Cardiac muscle cell (in vitro differentiated cells and primary cell): ENCODE measurements around the gene TTC13. TPM values are rescaled to one million over a fixed set of nuclear protein-coding genes. Genes with fewer than 3 reads are reported as not detected.

Experiments
- DNase-seq, 2 donors: peaks; one replicate each; pipeline versions ENCODE4 v3.0.0 to v3.0.0-alpha.2; 2010 to 2017; ENCODE audit warnings: low read depth in 1 of 2, low spot score in 1 of 2
- H3K27ac ChIP-seq: fragments of 200-600 bp; sonication (generic); 2 replicates; pipeline ENCODE4 v1.5.1; 2016
- H3K27me3 ChIP-seq: fragments of 200-600 bp; sonication (generic); 2 replicates; pipeline ENCODE4 v1.6.0; 2016; ENCODE audit warnings: control low read depth
- H3K36me3 ChIP-seq: fragments of 200-600 bp; sonication (generic); 2 replicates; pipeline ENCODE4 v1.5.1; 2016; ENCODE audit warnings: control low read depth
- H3K4me1 ChIP-seq: fragments of 200-600 bp; sonication (generic); 2 replicates; pipeline ENCODE4 v1.8.1; 2017; ENCODE audit warnings: low read depth, mild to moderate bottlenecking, mixed run types
- H3K4me3 ChIP-seq: fragments of 200-600 bp; sonication (generic); 2 replicates; pipeline ENCODE4 v1.5.1; 2016; ENCODE audit warnings: mild to moderate bottlenecking
- H3K9me3 ChIP-seq: fragments of 200-600 bp; sonication (generic); 2 replicates; pipeline ENCODE4 v1.5.1; 2017; ENCODE audit warnings: low read depth, mild to moderate bottlenecking, control low read depth
- polyA plus RNA-seq: library from polyadenylated mRNA; unstranded; fragments of >200 nt; fragmentation: Nextera tagmentation; extraction: Ambion mirVana; gene quantifications from 2 replicates; pipeline ENCODE4 v1.2.1, GENCODE V29; 2016
- total RNA-seq: library from RNA; depleted of rRNA; stranded (reverse); fragments of >200 nt; gene quantifications from 2 replicates; pipeline ENCODE4 v1.2.3, GENCODE V29; 2016
- TF ChIP-seq, protein P1 (sequence below): IDR thresholded peaks from 2 replicates; pipeline ENCODE4 v1.5.1; 2012; ENCODE audit warnings: low read depth, mild to moderate bottlenecking, low read length

Gene TTC13
- total and polyA plus RNA-seq, 2 experiments from 2014 or later, result 7.1 to 9.1 TPM

DNA sequence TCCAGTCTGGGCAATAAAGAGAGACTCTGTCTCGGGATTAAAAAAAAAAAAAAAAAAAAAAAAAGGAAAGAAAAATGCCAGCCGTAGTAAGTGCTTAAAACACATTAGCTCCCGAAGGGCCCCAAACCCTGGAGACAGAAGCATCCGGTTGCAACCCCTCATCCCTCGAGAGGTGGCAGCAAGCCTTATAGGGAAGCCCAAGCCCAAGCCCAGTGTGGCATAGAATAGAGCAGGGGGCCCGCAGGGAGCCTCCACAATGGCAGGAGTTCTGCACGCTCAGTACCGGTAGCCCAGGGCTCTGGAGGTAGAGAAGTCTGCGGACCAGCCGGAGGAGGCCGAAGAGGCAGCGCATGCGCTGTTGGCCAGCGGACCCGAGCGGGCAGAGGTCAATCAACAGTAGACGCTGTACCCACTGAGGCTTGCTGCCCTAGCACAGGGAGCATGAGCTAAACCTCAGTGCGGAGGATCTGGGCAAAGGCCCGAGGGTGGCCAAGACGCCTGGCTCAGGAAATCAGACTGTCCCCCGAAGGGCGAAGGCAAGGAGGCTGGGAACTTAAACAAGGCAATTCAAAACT lies 76.2 kb downstream of the TTC13 start:
- Histone ChIP-seq H3K4me1 (no peaks in the 10 kb centered on the region), H3K4me3 (no peak overlapping the region), H3K27ac (no peak overlapping the region), H3K36me3 (no peaks in the 10 kb centered on the region), H3K9me3 (no peaks in the 10 kb centered on the region), H3K27me3 (no peaks in the 10 kb centered on the region)
- DNase-seq, result no peak
- TF ChIP-seq, protein P1, sequence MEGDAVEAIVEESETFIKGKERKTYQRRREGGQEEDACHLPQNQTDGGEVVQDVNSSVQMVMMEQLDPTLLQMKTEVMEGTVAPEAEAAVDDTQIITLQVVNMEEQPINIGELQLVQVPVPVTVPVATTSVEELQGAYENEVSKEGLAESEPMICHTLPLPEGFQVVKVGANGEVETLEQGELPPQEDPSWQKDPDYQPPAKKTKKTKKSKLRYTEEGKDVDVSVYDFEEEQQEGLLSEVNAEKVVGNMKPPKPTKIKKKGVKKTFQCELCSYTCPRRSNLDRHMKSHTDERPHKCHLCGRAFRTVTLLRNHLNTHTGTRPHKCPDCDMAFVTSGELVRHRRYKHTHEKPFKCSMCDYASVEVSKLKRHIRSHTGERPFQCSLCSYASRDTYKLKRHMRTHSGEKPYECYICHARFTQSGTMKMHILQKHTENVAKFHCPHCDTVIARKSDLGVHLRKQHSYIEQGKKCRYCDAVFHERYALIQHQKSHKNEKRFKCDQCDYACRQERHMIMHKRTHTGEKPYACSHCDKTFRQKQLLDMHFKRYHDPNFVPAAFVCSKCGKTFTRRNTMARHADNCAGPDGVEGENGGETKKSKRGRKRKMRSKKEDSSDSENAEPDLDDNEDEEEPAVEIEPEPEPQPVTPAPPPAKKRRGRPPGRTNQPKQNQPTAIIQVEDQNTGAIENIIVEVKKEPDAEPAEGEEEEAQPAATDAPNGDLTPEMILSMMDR, result no peak

- Histone ChIP-seq H3K36me3 (no peaks in the 10 kb centered on the region), H3K27ac (no peak overlapping the region), H3K4me3 (no peak overlapping the region), H3K27me3 (no peaks in the 10 kb centered on the region), H3K9me3 (no peaks in the 10 kb centered on the region), H3K4me1 (no peaks in the 10 kb centered on the region)
- TF ChIP-seq, protein P1, result no peak
- DNase-seq, result no peak
Measured at GRCh38 chr1:230901671-230902070, 77.0 kb downstream of the TTC13 start.

DNA sequence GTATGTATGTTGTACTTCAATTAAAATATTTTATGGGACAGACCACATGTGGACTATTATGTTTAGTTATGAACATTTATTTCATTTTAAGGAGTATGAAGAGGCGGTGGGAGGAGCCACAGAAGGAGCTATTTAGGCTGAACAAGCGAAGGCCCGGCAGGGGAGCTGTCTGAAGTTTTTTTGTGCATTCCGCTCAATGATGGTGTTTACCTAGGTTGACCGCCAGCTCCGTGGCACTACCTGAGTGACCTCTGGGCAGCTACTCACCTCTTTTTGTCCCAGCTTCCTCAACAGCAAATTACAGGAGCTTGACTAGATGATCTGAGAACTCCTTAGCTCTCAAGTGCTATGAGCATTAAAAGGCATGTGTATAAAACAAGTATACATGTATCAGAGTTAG lies 77.7 kb downstream of the TTC13 start:
- TF ChIP-seq, protein P1, result no peak
- DNase-seq, result no peak
- Histone ChIP-seq H3K36me3 (no peaks in the 10 kb centered on the region), H3K4me1 (no peaks in the 10 kb centered on the region), H3K9me3 (no peaks in the 10 kb centered on the region), H3K4me3 (no peak overlapping the region), H3K27ac (no peak overlapping the region), H3K27me3 (no peaks in the 10 kb centered on the region)

GRCh38 chr1:230899841-230900251 lies 78.8 kb downstream of the TTC13 start:
- DNase-seq, result peak in 1 of 2 donors; percentile 97
- H3K4me1 ChIP-seq, result no peaks in the 10 kb centered on the region
- no peak overlapping the region for H3K4me3 ChIP-seq
- H3K9me3 ChIP-seq, result no peaks in the 10 kb centered on the region
- TF ChIP-seq, protein P1, result no peak
- no peak overlapping the region for H3K27ac ChIP-seq
- no peaks in the 10 kb centered on the region for H3K36me3 ChIP-seq
- no peaks in the 10 kb centered on the region for H3K27me3 ChIP-seq

DNA sequence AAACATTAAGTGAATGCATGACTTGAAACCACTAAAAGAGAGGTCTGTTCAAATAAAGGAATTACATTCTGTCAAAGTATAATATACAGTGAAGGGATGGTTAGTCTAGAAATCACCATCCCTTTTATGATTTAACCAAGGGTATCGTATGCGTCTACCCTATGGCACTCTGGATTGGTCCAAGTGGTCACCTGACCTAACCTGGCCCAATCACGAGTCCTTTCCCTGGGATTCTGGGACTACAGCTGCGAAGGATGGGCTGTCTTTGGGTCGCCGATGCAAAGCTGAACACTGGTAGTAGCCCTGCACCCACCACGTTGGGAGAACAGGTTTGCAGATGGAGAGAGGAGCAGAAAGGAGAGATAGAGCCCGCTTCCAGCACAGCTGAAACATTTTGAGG lies 79.9 kb downstream of the TTC13 start:
- Histone ChIP-seq H3K4me1 (no peaks in the 10 kb centered on the region), H3K9me3 (no peaks in the 10 kb centered on the region), H3K27ac (no peak overlapping the region), H3K36me3 (no peaks in the 10 kb centered on the region), H3K27me3 (no peaks in the 10 kb centered on the region), H3K4me3 (no peak overlapping the region)
- DNase-seq, result no peak
- TF ChIP-seq, protein P1, result no peak
